Central memory CD8-positive, alpha-beta T cell (primary cell): ENCODE data around the gene POFUT1.
"Not testable (repeated sequence)": the region's sequence is repeated elsewhere in the genome, so short reads cannot be mapped to it uniquely, and the experiment has no call there.

Experiments
- ATAC-seq: fragments of 150-1000 bp; cut with Tn5 transposase; replicated peaks from 2 replicates; pipeline ENCODE4 v1.10.0; 2022; ENCODE audit warnings: mild to moderate bottlenecking, moderate FRiP score, moderate number of reproducible peaks; ENCODE audit not compliant: poor library complexity, severe bottlenecking; ENCODE audit errors: extremely low read depth
- DNase-seq, 2 donors: peaks; one replicate each; pipeline ENCODE4 v3.0.0; 2021; ENCODE audit warnings: low spot score in 2 of 2
- H3K27ac Mint-ChIP-seq: one replicate; pipeline ENCODE4 v1.8.0; 2022; ENCODE audit warnings: low read depth, mild to moderate bottlenecking, moderate library complexity, mixed read lengths
- H3K27me3 Mint-ChIP-seq: one replicate; pipeline ENCODE4 v1.8.0; 2022; ENCODE audit warnings: mixed read lengths
- H3K36me3 Mint-ChIP-seq: one replicate; pipeline ENCODE4 v1.8.0; 2022; ENCODE audit warnings: mild to moderate bottlenecking, moderate library complexity, mixed read lengths; ENCODE audit not compliant: insufficient read depth
- H3K4me1 Mint-ChIP-seq: one replicate; pipeline ENCODE4 v1.8.0; 2022; ENCODE audit warnings: mixed read lengths
- H3K4me3 Mint-ChIP-seq: one replicate; pipeline ENCODE4 v1.8.0; 2022; ENCODE audit warnings: mild to moderate bottlenecking, moderate library complexity, mixed read lengths
- H3K9me3 Mint-ChIP-seq: one replicate; pipeline ENCODE4 v1.8.0; 2022; ENCODE audit warnings: mixed read lengths

The POFUT1 gene

DNA sequence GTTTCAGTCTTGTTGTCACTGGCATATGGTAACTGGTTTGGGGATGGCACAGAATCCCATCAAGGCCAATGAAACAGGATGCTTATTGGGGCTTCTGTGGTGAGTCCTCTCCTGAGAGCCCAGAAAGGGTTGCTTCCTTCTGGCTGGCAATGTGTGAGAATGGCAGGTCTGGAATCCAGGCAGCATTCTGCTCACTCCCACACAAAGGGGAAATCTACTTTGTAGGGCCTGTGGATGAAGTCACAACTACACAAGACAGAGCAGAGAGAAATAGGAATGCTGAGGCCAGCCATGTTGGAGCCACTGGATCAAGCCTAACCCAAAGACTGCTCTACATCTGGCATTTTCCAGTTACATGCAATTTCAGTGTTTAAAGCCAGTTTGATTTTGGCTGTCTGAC, 15.8 kb upstream of the POFUT1 start:
- peaks cover 19% of the 10 kb centered on the region for H3K36me3 Mint-ChIP-seq
- H3K27ac Mint-ChIP-seq = no peak overlapping the region

DNA sequence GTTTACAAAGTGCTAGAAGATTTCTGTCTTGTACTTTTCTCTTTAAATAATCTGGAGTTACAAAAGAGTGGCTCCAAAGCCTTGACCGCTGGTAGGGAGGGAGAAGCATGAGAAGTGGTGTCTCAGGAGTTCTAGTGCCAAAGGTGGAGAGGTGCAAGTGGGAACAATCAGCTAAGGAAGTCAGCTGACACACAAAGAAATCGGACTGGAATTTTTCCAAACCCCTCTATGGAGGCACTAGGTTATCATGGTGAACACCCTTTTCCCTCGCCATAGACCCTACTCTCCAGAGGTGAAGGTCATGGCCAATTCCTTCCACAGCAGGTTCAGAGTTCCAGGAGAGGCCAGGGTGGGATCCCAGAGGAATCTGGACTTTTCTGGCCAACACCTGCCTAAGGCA, 15.0 kb upstream of the POFUT1 start:
- Mint-ChIP-seq H3K36me3 (peaks cover 27% of the 10 kb centered on the region), H3K27me3 (no peaks in the 10 kb centered on the region), H3K4me1 (peaks cover 11% of the 10 kb centered on the region)

More for the DNA sequence above, 15.8 kb upstream of the POFUT1 start:
- Mint-ChIP-seq H3K9me3 (no peaks in the 10 kb centered on the region), H3K27me3 (no peaks in the 10 kb centered on the region), H3K4me1 (peaks cover 11% of the 10 kb centered on the region), H3K4me3 (no peak overlapping the region)
- ATAC-seq (no peak), DNase-seq (no peak)

DNA sequence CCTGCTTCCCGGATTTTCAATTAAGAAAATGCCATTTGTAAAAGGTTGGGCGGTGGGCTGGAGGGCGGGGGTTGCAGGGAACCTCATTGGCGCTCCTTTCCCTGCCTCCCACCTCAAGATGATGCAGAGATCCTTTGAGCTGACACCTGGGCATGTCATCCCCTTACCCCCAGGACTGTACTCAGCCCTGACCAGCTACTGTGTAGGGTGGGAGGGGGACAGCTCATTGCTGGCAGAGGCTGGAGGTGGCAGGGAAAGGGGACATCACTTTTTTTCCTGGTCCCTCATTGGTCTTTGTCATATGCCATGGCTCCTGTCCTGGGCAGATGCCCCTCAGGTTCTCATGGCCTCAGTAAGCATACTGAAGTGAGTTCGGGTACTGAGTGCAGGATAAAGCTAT, 14.3 kb upstream of the POFUT1 start:
- ATAC-seq, H3K4me3 Mint-ChIP-seq, H3K27me3 Mint-ChIP-seq, DNase-seq, H3K9me3 Mint-ChIP-seq: not testable (repeated sequence)
- peak overlapping the region; percentile 42 for H3K27ac Mint-ChIP-seq
- peaks cover 31% of the 10 kb centered on the region for H3K36me3 Mint-ChIP-seq
- peaks cover 11% of the 10 kb centered on the region for H3K4me1 Mint-ChIP-seq

More for the DNA sequence above, 15.0 kb upstream of the POFUT1 start:
- DNase-seq (no peak), ATAC-seq (no peak)
- H3K9me3 Mint-ChIP-seq = no peaks in the 10 kb centered on the region
- H3K27ac Mint-ChIP-seq = no peak overlapping the region
- no peak overlapping the region for H3K4me3 Mint-ChIP-seq

DNA sequence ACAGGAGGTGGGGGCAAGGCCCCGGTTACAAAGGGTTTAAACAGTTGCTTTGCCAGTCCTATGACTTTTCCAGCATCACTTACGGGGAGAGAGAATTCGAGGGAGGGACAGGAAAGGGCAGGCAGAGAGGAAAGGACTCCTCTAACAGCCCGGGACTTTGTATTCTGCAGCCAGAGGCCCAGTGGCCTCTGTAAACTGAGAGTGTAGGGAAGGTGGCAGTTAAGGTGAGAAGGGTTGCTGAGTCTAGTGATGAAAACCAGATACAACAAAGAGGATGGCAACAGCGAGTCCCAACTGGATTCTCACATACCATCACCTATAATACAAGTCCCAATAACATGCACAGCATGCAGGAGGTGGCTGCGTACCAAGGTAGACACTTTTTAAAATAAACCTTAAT, 13.7 kb upstream of the POFUT1 start:
- peaks cover 11% of the 10 kb centered on the region for H3K4me1 Mint-ChIP-seq
- DNase-seq = no peak

DNA sequence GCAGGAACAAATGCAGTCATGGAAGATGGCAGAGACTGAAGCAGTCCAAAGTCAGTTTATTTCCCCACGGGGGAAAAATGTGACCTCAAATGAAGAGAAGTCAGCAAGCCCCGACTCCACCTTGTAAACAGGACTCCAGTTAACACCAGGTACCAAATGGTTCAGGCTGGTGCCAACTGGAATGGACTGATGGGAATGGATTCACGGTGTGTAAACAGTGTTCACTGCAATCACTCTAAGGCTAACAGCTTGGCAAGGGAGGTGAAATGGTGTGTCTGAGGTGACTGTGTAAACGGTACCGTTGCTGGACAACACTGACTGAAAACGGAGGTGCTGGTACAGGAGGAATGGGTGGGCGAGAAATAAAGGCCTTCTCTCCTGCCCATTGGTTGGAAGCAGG, 12.1 kb upstream of the POFUT1 start:
- Mint-ChIP-seq H3K36me3 (peaks cover 36% of the 10 kb centered on the region), H3K4me1 (peaks cover 11% of the 10 kb centered on the region), H3K4me3 (no peak overlapping the region), H3K9me3 (no peaks in the 10 kb centered on the region), H3K27me3 (no peaks in the 10 kb centered on the region), H3K27ac (no peak overlapping the region)
- ATAC-seq = no peak
- no peak for DNase-seq

More for the DNA sequence above, 13.7 kb upstream of the POFUT1 start:
- Mint-ChIP-seq H3K9me3 (no peaks in the 10 kb centered on the region), H3K4me3 (no peak overlapping the region), H3K27ac (peak overlapping the region; percentile 42), H3K27me3 (no peaks in the 10 kb centered on the region), H3K36me3 (peaks cover 31% of the 10 kb centered on the region)
- no peak for ATAC-seq

DNA sequence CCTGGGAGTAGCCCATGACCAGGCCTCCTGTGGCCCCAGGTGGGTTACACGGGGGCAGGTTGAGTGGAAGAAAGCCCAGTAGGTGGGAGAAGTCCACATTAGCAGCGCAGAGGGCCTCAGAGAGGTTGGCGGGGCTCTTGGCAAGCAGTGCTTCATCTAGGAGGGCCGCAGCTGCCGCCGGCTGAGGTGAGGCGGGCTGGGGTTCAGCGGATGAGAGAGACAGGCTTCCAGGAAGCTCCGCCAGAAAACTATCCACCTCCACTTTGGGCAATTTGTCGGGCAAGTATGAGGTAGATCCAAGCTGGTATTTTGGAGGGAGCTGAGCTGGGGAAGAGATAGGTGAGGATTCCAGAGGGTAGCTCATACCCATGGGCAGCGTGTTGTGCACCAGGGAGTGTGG, 11.1 kb upstream of the POFUT1 start:
- H3K27ac Mint-ChIP-seq, ATAC-seq, H3K9me3 Mint-ChIP-seq, H3K27me3 Mint-ChIP-seq, DNase-seq, H3K4me3 Mint-ChIP-seq: not testable (repeated sequence)
- H3K36me3 Mint-ChIP-seq = peaks cover 42% of the 10 kb centered on the region
- peaks cover 11% of the 10 kb centered on the region for H3K4me1 Mint-ChIP-seq

DNA sequence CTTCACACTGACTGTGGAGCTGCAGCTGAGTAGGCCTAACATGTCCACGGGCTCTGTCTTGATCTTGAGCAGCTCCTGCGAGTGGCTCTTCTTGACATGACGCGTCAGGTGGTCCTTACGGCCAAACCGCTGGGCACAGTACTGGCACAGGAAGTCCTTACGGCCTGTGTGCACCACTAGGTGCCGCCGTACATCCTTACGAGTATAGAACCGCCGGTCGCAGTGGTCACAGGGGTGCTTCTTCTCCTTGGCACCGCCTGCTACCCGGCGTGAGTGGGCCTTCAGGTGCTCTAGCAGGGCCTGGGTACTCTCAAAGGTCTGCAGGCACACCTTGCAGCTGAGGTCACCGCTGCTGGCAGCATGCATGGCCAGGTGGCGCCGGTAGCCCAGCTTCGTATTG, 10.5 kb upstream of the POFUT1 start:
- DNase-seq, H3K27me3 Mint-ChIP-seq, ATAC-seq, H3K9me3 Mint-ChIP-seq, H3K4me3 Mint-ChIP-seq, H3K27ac Mint-ChIP-seq: not testable (repeated sequence)
- Mint-ChIP-seq H3K36me3 (peaks cover 45% of the 10 kb centered on the region), H3K4me1 (peaks cover 16% of the 10 kb centered on the region)

DNA sequence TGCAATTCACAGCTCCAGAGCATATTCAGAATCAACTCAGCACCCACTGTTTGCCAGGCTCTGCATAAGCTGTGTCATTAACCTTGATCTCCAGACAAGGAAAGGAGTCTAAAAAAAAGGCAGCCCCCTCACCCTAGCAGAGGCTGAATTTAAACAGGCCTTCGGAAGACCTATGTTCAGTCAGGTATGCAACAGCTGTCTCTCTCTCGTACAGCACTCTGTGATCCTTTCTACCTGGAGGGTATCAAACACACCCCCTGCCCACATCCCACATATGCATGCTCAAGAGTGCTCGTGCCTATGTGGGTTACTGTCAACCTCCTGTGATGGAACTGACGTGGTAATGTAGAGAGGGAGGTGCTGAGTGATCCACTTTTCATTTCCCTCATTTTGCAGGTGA, 8.7 kb upstream of the POFUT1 start:
- H3K4me1 Mint-ChIP-seq = peaks cover 30% of the 10 kb centered on the region
- H3K9me3 Mint-ChIP-seq = no peaks in the 10 kb centered on the region
- H3K27me3 Mint-ChIP-seq = no peaks in the 10 kb centered on the region
- no peak for ATAC-seq
- no peak overlapping the region for H3K27ac Mint-ChIP-seq
- H3K4me3 Mint-ChIP-seq = no peak overlapping the region
- DNase-seq = no peak
- H3K36me3 Mint-ChIP-seq = peaks cover 45% of the 10 kb centered on the region

DNA sequence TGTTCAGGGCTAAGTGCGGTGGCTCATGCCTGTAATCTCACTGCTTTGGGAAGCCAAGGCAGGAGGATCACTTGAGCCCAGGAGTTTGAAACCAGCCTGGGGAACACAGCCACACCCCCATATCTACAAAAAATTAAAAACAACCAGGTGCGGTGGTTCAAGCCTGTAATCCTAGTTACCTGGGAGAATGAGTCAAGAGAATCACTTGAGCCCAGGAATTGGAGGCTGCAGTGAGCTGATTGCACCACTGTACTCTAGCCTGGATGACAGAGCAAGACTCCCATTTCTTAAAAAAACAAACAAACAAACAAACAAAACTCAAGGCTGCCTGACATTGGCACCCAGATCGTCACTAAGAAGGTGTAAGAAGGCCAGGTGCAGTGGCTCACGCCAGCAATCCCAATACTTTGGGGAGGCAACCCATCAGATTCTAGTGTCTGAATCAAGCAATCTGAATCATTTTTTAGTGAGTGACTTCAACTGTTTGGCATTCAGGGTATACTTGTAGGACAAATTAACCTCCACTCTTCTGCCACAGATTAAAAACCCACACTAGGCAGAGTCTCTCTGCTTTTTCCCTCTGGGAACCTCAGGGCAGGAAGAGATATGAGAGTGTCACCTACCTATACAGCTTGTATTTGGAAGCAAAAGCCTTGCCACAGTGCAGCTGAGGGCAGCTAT, 6.2 kb upstream of the POFUT1 start:
- Mint-ChIP-seq H3K27me3 (no peaks in the 10 kb centered on the region), H3K4me3 (no peak overlapping the region), H3K27ac (no peak overlapping the region), H3K36me3 (peaks cover 36% of the 10 kb centered on the region), H3K4me1 (peaks cover 48% of the 10 kb centered on the region), H3K9me3 (no peaks in the 10 kb centered on the region)
- DNase-seq (no peak), ATAC-seq (no peak)

DNA sequence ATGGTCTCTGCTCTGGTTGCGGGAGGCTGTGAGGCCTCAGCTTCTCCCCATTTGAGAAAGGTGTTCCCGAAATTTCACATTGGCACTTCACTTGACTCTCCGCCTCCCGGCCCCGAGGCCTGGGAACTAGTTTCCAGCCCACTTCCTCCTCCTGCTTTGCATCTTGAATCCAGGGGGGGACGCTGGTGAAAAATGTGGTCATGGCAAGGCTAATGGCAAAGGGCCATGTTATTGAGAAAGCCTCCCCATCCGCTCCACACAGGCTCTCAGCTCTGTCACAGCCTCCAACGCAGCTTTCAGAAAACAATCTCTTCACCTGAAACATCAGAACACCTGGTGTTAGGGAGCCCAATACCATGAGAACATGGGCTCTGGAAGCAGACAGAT, 5.7 kb upstream of the POFUT1 start:
- Mint-ChIP-seq H3K27me3 (no peaks in the 10 kb centered on the region), H3K4me3 (no peak overlapping the region), H3K9me3 (no peaks in the 10 kb centered on the region), H3K27ac (no peak overlapping the region), H3K36me3 (peaks cover 34% of the 10 kb centered on the region), H3K4me1 (peaks cover 53% of the 10 kb centered on the region)
- ATAC-seq (no peak), DNase-seq (no peak)

DNA sequence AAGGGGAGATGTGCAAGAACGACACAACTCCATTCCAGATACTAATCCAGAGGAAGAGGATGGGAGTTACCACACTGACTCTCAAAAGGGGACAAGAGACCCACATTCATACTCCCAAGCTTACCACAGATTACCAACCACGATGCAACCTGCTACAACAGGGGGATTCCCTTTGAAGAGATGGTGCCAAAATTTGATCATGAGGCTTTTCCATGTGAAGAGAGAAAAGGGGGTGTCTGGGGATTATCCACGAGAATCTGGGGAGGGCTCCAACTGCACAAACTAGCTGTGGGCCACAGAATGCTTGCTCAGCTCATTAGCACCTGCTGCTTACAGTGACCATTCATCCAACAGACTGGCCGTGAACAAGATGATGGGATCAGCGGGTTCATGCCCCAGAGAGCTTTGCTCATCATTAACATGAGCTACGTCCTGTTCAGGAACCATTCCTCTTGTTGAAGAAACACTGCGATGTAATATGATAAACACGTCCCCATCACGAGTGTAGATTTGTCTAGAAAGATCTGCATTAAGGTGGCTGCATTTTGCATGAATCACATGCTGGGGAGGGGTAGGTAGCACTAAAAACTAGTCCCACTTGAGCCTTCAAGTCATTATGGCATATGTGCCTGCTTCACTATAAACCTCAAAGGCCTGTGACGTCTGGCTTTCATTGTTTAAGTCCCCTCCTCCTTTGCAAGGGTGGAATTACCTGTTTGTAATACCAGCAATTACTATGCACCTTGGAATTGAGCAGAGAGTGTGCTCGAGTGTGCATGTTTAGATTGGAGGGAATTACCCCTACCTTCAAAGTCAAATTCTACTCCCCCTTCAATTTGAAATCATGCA, 4.1 kb upstream of the POFUT1 start:
- H3K27ac Mint-ChIP-seq = peak overlapping the region; percentile 95
- no peaks in the 10 kb centered on the region for H3K27me3 Mint-ChIP-seq
- no peak overlapping the region for H3K4me3 Mint-ChIP-seq
- no peaks in the 10 kb centered on the region for H3K9me3 Mint-ChIP-seq
- DNase-seq (no peak), ATAC-seq (no peak)
- peaks cover 61% of the 10 kb centered on the region for H3K4me1 Mint-ChIP-seq
- H3K36me3 Mint-ChIP-seq = peaks cover 26% of the 10 kb centered on the region

DNA sequence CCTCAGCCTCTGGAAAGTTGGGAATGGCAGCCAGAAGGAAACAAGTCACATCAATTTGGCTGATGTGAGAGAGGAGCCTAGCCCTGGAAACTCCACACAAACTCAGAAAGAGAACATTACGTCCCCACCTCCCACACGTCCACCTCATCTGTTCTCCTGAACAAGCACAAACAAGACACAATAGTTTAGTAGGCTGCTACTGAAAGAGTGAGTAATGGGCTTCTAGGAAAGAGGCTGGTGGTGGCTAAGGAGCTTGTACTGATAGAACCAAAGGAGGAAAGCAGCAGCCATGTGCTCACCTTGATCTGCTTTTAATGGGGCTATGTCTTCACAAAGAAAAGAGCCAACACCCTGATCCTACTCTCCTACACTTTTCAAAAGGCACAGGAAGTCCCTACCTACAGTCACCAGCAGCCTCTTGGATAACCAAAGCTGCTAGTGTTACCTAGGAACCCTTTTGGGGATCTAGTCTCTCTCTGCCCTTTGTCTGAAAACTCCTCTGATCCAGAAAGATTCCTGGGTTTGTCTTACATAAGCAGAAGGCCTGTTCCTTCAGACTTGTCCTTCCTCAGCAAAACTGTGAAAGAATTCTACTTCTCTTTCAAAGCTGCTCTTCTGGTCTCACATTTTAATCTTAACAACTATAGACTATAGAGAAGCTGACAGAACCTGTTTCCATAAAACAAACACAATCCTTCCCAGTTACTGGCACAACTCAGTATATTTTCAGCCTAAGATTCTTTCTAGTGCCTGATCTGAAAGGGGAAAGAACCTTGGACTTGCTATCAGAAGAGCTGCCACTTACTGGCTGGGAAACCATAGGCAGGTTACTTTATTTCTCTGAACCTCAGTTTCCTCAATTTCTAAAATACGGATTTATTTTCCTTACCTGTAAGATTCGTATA, 3.2 kb upstream of the POFUT1 start:
- Mint-ChIP-seq H3K27ac (peak overlapping the region; percentile 95), H3K36me3 (peaks cover 22% of the 10 kb centered on the region), H3K4me3 (no peak overlapping the region), H3K4me1 (peaks cover 70% of the 10 kb centered on the region), H3K9me3 (no peaks in the 10 kb centered on the region), H3K27me3 (no peaks in the 10 kb centered on the region)
- ATAC-seq = no peak
- DNase-seq = no peak
